Hepatocyte (in vitro differentiated cells): Measurements from ENCODE around the gene SOS1. TPM values are rescaled to one million over a fixed set of nuclear protein-coding genes. Genes with fewer than 3 reads are reported as not detected.

Source experiments
- DNase-seq: peaks from one replicate; pipeline ENCODE4 v3.0.0-alpha.2; 2016; ENCODE audit warnings: low spot score
- H2AFZ ChIP-seq: fragments of 200-600 bp; sonication (generic); 2 replicates; pipeline ENCODE4 v1.6.0; 2016; ENCODE audit warnings: antibody characterized with exemption, mild to moderate bottlenecking
- H3K27ac ChIP-seq: fragments of 200-600 bp; sonication (generic); 2 replicates; pipeline ENCODE4 v1.5.1; 2016; ENCODE audit warnings: mild to moderate bottlenecking
- H3K27me3 ChIP-seq: fragments of 200-600 bp; sonication (generic); 2 replicates; pipeline ENCODE4 v1.6.1; 2016
- H3K36me3 ChIP-seq: fragments of 200-600 bp; sonication (generic); replicated peaks from 2 replicates; pipeline ENCODE4 v1.5.1; 2016; ENCODE audit warnings: low read depth; ENCODE audit not compliant: insufficient read depth
- H3K4me1 ChIP-seq: fragments of 200-600 bp; sonication (generic); 2 replicates; pipeline ENCODE4 v1.5.1; 2016; ENCODE audit warnings: mild to moderate bottlenecking, moderate library complexity; ENCODE audit not compliant: insufficient read depth
- H3K4me2 ChIP-seq: fragments of 200-600 bp; sonication (generic); 2 replicates; pipeline ENCODE4 v1.6.0; 2016
- H3K4me3 ChIP-seq: fragments of 200-600 bp; sonication (generic); 2 replicates; pipeline ENCODE4 v1.5.1; 2016; ENCODE audit warnings: mild to moderate bottlenecking
- H3K79me2 ChIP-seq: fragments of 200-600 bp; sonication (generic); 2 replicates; pipeline ENCODE4 v1.6.0; 2017; ENCODE audit warnings: mild to moderate bottlenecking
- H3K9me2 ChIP-seq: fragments of 200-600 bp; sonication (generic); replicated peaks from 2 replicates; pipeline ENCODE4 v1.6.0; 2017; ENCODE audit warnings: mild to moderate bottlenecking; ENCODE audit not compliant: insufficient read depth
- H3K9me3 ChIP-seq: fragments of 200-600 bp; sonication (generic); 2 replicates; pipeline ENCODE4 v1.5.1; 2016; ENCODE audit warnings: low read depth, mild to moderate bottlenecking
- H4K20me1 ChIP-seq: fragments of 200-600 bp; sonication (generic); 2 replicates; pipeline ENCODE4 v1.6.0; 2016; ENCODE audit warnings: mild to moderate bottlenecking; ENCODE audit not compliant: insufficient read depth, poor library complexity, severe bottlenecking
- EZH2 ChIP-seq: fragments of 200-600 bp; sonication (generic); IDR thresholded peaks from 2 replicates; pipeline ENCODE4 v1.6.1; 2016; ENCODE audit warnings: antibody characterized with exemption, mild to moderate bottlenecking, borderline replicate concordance
- EZH2phosphoT487 ChIP-seq: fragments of 200-600 bp; sonication (generic); IDR thresholded peaks from one replicate; pipeline ENCODE4 v1.6.1; 2018; ENCODE audit warnings: antibody characterized with exemption, mild to moderate bottlenecking, low read depth, moderate library complexity; ENCODE audit not compliant: unreplicated experiment, severe bottlenecking
- WGBS: methylation state at CpG from one replicate; pipeline ENCODE4 v1.1.6; 2016; ENCODE audit warnings: low lambda C conversion rate; ENCODE audit errors: missing lambda C conversion rate; 5-methylcytosine and 5-hydroxymethylcytosine counted together
- polyA plus RNA-seq: library from polyadenylated mRNA; unstranded; fragments of >200 nt; fragmentation: Nextera tagmentation; extraction: Ambion mirVana; gene quantifications from 2 replicates; pipeline ENCODE4 v1.2.1, GENCODE V29; 2016
- total RNA-seq: library from RNA; depleted of rRNA; stranded (reverse); fragments of >200 nt; gene quantifications from 2 replicates; pipeline ENCODE4 v1.2.3, GENCODE V29; 2014
- TF ChIP-seq, protein P1 (sequence below): fragments of 200-600 bp; sonication (generic); IDR thresholded peaks from 2 replicates; pipeline ENCODE4 v1.5.1; 2016; ENCODE audit warnings: antibody characterized with exemption, mild to moderate bottlenecking; ENCODE audit not compliant: poor library complexity

SOS1 gene
- total and polyA plus RNA-seq, 2 experiments from 2014 or later, result 11.9 to 48.4 TPM

- Histone ChIP-seq H4K20me1 (no peaks in the 10 kb centered on the region), H3K36me3 (no peaks in the 10 kb centered on the region), H3K4me3 (no peak overlapping the region), H3K9me2 (no peaks in the 10 kb centered on the region), H3K4me2 (no peak overlapping the region), H3K27me3 (no peaks in the 10 kb centered on the region), H2AFZ (no peak overlapping the region), H3K27ac (no peak overlapping the region), H3K79me2 (peaks cover 5% of the 10 kb centered on the region), H3K4me1 (no peaks in the 10 kb centered on the region), H3K9me3 (no peaks in the 10 kb centered on the region)
- no peak for DNase-seq
- no peak for TF ChIP-seq EZH2phosphoT487
- TF ChIP-seq, protein P1, sequence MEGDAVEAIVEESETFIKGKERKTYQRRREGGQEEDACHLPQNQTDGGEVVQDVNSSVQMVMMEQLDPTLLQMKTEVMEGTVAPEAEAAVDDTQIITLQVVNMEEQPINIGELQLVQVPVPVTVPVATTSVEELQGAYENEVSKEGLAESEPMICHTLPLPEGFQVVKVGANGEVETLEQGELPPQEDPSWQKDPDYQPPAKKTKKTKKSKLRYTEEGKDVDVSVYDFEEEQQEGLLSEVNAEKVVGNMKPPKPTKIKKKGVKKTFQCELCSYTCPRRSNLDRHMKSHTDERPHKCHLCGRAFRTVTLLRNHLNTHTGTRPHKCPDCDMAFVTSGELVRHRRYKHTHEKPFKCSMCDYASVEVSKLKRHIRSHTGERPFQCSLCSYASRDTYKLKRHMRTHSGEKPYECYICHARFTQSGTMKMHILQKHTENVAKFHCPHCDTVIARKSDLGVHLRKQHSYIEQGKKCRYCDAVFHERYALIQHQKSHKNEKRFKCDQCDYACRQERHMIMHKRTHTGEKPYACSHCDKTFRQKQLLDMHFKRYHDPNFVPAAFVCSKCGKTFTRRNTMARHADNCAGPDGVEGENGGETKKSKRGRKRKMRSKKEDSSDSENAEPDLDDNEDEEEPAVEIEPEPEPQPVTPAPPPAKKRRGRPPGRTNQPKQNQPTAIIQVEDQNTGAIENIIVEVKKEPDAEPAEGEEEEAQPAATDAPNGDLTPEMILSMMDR, result no peak
- no peak for TF ChIP-seq EZH2
- WGBS, result 92% methylated on average over 4 of the region's 4 CpGs
Observed at GRCh38 chr2:39024833-39025232, 96.0 kb downstream of the SOS1 start.

GRCh38 chr2:39023649-39024048 lies 97.2 kb downstream of the SOS1 start:
- 87% methylated on average over 3 of the region's 3 CpGs for WGBS
- TF ChIP-seq EZH2phosphoT487 (no peak), EZH2 (no peak)
- TF ChIP-seq, protein P1, result no peak

DNA sequence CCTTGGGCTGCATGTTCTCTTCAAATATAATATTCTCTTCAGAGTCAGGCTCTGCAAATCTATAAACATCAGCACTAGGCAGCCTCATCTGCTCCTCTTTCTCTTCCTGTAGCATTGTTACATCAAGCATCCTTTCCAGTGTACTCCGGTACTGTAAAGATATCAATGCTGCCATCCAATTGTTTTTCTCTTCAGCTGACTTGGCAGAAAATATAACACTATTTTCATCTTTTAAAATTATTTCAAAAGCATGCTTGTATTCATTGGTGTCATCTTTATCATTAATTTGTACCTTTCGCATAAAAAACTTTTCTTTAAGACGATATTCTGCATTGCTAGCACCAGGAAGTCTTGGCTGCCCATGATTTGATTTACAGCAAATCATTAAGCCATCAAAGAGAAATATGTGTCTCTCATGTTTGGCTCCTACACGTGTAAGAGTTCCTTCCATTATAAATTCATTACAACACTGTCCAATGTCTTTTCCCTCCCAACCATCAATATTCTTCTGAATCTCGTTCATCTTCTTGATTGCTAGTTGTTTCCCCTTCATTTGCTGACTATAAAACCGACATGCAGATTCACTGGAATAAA lies 98.1 kb downstream of the SOS1 start:
- Histone ChIP-seq H3K79me2 (peaks cover 2% of the 10 kb centered on the region), H3K4me1 (no peaks in the 10 kb centered on the region), H4K20me1 (no peaks in the 10 kb centered on the region), H3K4me2 (no peak overlapping the region), H3K36me3 (no peaks in the 10 kb centered on the region), H3K27ac (no peak overlapping the region), H3K9me2 (no peaks in the 10 kb centered on the region), H2AFZ (no peak overlapping the region), H3K27me3 (no peaks in the 10 kb centered on the region), H3K4me3 (no peak overlapping the region), H3K9me3 (no peaks in the 10 kb centered on the region)
- TF ChIP-seq, protein P1, result no peak
- TF ChIP-seq EZH2phosphoT487 (no peak), EZH2 (no peak)
- DNase-seq, result no peak
- 90% methylated on average over 6 of the region's 6 CpGs for WGBS

More at GRCh38 chr2:39023649-39024048, 97.2 kb downstream of the SOS1 start:
- no peak for DNase-seq
- Histone ChIP-seq H3K9me3 (no peaks in the 10 kb centered on the region), H3K27ac (no peak overlapping the region), H3K4me1 (no peaks in the 10 kb centered on the region), H3K4me2 (no peak overlapping the region), H3K27me3 (no peaks in the 10 kb centered on the region), H3K36me3 (no peaks in the 10 kb centered on the region), H3K79me2 (peaks cover 4% of the 10 kb centered on the region), H2AFZ (no peak overlapping the region), H3K9me2 (no peaks in the 10 kb centered on the region), H4K20me1 (no peaks in the 10 kb centered on the region), H3K4me3 (no peak overlapping the region)
